CD4-positive, alpha-beta T cell treated with Interleukin-21 for 1 hour (primary cell): ENCODE results near the gene DUSP8.

Experiments
- DNase-seq: peaks from one replicate; pipeline ENCODE4 v3.0.0-alpha.2; 2020

DUSP8 gene

DNA sequence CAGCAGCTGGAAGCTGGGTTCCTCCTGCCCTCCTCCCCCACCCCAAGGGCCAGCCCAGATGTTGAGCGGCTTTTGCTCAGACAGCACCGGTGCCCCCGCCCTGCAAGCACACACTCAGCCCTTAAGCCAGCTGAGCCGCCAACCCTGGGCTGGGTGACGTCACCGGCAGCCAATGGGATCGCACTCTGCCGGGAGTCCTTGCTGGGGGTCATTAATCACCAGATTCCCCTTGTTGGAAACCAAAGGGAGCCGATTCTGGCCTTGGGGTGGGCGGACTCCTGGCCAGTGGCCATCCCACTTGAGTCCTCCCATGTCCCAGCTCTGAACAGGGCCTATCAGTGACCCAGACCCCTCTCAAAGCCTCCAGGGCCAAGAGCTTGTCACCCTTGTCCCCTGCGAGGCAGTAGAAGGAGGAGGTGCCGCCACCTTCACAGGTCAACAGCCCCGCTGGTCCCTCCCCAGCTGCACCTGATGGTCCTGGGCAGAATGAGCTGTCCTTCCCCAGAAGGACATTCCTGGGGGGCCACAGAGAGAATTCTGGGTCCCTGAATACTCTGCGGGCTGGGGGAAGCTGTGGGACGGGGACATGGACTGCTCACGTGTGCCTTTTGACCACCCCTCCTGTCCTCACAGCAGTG is 7.4 kb downstream of the DUSP8 start:
- no peak for DNase-seq

DNA sequence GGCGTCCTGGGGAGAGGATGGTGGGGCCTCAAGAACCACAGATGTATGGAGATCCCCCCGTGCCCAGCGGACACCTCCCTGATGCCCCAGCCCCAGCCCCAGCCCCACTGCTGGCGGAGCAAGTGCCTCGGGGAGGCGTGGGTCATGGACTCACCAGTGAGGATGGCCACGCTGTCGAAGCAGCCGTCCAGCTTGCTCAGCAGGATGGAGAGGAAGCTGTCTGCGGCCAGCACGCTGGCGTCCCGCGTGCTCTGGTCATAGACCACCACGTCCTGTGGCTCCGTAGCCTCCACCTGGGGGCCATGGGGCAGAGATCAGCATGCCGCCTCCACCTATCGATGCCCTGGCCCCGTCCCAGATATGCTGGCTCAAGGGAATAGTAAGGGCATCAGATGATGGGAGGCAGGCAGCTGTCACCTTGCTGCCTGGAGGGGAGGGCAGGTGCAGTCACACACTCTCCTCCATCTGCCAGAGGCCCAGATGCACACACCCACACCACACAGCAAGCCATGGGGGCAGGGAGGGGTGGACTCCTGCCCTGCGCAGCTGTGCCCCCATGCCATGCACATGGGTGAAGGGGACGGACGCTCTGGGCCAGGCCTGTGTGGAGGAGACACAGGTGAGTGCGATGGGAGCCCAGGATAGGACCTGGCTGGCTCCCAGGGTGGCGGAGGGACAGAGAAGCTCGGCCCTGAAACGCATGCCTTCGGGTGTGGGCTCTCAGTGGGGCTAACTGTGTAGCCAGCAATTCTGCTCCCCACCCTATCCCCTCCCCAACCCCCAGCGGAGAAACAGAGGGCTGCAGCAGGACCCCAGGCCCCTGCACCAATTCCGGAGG is 8.2 kb downstream of the DUSP8 start:
- no peak for DNase-seq

DNA sequence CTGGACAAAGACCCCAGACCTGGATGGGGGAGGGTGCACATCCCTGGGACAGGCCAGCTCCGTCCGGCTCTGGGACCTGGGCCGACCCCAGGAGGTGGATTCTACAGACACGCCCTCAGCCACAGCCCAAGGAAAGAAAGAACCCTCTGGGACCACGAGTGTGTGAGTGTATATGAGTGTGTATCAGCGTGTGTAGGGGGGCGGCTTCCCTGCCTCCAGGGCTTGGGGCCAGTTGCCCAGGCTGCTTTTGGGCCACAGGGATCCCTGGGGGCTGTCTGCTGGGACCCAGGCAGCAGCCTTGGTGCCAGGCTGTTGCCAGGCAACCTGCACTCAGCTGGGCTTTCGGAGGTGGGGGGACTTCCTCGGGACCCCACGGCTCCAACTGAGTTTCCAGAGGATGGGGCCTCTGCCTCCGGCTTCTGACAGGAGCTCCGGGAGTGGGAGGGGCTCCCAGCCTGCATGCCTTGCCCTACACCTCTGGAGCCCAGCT is 8.9 kb downstream of the DUSP8 start:
- DNase-seq: no peak

DNA sequence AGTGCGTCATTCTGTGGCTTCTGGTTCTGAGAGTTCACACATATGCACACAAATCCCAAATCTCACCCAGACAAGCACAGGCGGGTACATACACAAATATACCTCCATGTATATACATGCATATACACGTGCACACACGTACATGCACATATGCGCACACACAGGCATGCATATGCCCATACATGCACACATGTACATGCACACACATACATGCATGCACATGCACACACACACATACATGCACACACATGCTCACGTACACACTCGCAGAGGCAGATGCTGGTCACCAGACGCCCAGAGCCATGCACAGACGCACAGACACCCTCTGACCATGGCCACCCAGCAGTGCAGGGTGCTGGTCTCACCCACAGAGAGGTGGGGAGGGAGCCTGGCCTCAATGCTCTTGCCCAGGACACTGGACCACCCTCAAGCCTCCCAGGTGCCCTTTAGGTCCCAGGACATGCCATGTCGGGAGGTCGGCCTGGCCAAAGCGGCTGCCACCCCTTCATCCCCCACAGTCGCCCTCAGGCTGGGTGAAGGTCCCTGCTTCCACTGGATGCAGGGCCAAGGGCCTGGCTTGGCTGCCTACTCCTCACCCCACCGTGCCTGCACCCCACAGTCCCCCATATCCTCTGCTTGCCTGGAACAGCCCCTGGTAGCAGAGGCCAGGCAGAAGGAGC is 9.5 kb downstream of the DUSP8 start:
- no peak for DNase-seq

DNA sequence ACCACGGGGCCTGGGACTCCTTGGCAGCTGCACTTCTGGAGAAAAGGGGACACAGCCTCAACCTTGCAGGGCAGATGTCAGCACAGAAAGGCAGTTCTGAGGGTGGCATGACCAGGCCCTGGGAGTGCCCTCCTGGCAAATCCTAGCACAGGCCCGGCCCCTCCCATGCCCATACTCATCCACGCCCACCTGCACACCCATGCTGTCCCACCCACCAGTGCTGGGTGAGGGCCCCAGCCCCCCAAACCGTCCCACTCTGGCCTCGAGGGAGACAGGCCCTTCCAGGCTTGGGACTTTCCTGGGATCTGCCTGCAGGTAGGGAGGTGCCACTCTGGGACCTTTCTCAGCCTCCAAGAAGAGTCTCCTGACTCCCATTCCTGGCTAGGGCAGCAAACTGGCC is 10.1 kb downstream of the DUSP8 start:
- no peak for DNase-seq

GRCh38 chr11:1561266-1561665 is 10.8 kb downstream of the DUSP8 start:
- DNase-seq: no peak

GRCh38 chr11:1560649-1561251 is 11.3 kb downstream of the DUSP8 start:
- DNase-seq: no peak

DNA sequence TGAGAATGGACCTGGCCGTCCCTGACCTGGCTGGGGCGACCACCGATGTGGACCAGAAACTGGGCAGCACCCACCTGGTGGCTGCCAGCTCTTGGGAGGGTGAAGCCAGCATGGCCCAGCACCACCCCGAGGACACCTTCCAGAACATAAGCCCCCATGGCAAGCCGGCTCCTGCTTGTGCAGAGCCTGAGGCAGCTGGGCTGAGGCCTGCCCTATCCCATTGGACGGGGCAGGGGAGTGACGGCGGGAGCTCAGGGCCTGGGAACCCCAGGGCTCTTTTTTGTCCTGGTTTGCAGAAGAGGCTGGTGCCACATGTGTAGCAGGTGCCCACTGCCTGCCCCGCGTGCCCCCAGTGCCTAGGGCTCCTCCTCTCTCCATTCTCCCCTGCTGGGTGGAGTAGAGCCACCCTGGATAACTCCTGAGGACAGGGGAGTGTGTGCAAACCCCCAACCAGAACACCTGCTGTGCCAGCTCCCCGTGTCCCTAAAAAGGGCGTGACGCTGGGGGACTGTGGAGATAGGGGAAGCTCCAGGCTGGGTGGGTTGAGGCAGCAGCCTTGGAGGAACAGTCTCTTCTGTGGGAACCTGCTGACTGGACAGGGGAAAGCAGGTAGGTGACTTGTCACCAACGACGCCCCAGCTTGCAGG is 11.9 kb downstream of the DUSP8 start:
- no peak for DNase-seq

DNA sequence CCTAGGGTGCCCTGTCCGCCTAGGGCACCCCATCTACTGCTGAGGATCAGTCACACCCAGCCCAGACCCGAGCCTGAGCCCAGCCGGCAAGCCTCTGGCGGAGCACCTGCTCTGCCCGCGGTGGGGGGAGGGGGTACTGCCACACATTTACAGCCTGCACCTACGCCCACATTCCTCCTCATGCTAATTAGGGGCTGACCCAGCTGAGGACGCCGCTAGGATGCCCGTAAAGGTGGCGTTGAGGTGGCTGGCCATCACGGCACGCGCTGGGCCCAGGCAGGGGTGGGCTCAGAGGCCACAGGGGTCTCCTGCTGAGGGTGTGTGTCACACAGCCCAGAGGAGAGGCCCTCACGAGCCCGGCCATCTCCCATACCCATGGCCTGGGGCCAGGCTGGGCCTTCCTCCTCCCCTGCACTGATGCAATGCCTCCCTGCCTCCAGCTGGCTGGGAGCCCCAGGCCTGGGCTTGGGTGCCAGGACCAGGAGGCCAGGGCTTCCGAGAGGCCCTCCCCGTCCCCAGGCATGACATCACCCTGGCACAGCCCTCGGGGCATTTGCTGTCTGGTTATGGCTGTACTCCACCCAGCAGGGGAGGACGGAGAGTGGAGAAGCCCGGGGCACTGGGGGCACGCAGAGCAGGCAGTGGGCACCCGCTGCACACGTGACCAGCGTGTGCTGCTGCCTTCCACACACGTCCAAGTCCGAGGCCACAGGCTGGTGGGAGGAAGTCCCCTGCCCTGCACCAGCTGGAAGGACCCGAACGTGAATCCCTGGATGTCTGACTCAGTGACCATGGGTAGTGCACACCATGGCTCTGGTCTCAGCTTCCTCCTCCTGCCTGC is 12.7 kb downstream of the DUSP8 start:
- DNase-seq: no peak

GRCh38 chr11:1558775-1559110 is 13.3 kb downstream of the DUSP8 start:
- no peak for DNase-seq

DNA sequence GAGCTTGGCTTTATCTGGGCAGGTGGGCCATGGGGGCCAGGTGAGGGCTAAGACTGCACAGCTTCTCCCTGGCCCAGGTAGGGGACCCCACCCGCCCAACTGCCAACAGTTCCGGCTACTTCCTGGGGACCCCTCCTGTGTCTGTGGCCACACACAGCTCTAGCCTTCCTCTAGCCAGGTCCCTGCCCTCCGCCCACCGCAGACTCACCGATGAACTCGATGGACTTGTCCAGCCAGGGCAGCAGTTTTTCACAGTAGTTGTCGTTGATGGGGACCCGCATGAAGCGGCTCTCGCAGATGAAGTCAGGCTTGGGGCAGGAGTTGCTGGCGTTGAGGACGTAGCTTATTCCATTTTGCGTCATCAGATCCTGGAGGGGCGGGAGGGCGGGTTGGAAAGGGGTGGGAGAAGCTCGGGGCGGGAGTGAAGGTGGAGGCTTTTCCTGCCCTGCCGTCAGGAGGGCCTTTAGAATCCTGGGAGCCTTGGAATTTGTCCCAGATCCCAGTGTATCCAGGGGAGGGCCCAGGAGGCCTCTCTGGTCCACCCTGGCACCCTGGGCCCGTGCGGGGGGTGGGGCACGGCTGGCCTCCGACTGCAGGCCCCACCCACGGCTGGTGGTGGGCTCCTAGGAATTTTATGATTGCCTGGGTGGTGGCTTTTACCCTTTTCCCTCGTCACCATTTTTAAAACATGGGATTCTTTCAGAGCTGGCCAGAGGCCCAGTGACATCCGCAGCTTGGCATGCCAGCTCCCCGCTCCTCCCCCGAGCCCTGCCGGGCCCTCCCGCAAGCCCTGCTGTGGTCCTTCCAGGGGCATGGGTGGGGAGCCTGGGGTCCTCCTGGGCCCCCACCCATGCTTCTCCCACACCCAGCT is 13.9 kb downstream of the DUSP8 start:
- DNase-seq: no peak

- DNase-seq: no peak
Measured at GRCh38 chr11:1557051-1557884, 14.8 kb downstream of the DUSP8 start.

- DNase-seq: no peak
Measured at GRCh38 chr11:1556278-1556902, 15.7 kb downstream of the DUSP8 start.

GRCh38 chr11:1555713-1556153 is 16.3 kb downstream of the DUSP8 start:
- DNase-seq: no peak

GRCh38 chr11:1554981-1555712 is 16.9 kb downstream of the DUSP8 start:
- no peak for DNase-seq

DNA sequence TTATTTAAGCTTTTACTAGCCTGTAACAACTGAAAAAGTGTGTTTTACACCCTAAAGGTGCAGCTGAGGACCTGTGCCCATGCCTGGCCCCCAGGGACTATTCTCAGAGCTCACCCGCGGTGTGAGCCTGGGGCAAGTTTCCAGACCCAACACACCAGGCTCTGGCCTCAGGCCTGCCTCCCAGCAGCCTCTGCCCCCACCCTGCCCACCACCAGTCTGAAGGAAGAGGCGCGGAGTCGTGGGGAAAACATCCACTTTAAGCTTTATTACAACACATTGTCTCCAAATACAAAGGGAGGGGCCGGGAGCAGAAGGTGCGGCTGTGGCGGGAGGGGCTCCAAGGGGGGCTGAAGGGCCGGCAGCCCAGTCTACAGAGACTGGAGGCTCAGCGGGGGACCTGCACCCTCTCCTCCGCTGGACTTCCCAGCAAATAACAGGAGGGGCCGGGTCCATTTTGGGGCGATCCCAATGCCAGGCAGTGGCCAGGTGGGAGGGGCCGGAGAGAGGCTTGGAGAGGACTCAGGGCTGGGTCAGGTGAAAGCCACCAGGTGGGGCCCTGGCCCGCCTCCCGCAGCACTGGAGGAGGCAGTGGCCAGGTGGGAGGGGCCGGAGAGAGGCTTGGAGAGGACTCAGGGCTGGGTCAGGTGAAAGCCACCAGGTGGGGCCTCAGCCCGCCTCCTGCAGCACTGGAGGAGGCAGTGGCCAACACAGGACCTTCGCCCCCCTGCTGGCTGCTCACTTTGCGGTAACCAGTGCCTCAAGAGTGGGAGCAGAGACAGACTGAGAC is 18.1 kb downstream of the DUSP8 start:
- no peak for DNase-seq

DNA sequence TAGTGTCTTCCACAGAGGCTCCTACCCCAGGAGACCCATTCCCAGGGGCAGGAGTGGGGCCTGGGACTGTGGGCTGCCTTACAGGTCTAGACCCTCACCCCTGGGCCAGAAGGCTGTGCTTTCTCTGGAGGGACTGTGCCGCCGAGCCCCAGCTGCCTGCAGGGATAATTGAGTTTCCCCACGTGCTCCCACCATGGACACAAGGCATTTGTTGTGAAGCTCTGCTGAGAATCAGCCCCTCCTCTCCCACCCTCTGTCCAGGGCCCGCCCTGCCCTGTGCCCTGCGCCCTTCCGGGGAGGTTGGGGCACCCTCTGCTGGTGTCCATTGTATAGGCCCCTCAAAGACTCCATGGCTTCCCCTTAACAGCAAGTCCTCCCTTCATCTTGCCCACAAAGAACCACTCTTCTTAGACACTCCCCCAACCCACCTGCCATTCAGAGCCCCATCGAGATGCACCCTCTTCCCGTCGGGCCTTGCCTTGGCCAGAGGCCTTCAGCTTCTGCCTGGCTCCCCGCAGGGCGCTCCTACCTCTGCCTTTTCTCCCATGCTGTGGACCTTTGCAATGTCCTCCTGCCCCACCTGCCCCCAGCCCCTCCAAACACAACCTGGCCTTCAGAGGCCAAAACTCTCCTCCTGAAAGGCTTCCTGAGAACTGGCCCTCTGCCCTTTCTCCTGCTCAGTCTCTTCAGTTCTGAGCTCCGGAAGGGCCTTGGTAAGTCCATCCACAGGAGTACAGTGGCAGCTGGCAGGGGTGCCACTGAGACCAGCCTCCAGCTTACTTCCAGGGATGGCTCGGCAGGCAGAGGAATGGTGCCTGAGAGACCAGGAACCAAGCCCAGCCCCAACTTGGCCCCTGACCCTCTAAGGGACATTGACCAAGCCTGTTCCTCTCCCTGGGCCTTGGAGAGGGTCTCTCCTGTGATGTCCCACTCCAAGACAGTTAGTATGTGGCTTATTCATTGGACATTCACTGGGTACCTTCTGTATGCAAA is 22.4 kb downstream of the DUSP8 start:
- DNase-seq: no peak
